Bronchial epithelial cell (primary cell): ENCODE results near the gene RAPGEF3. TPM values are rescaled to one million over a fixed set of nuclear protein-coding genes. Genes with fewer than 3 reads are reported as not detected.

Experiments
- DNase-seq: peaks from one replicate; pipeline ENCODE4 v3.0.0-alpha.2; 2010; ENCODE audit warnings: low read depth
- FAIRE-seq: peaks from 2 replicates; lab custom pipeline; 2011; peaks lifted over from hg19 to GRCh38; lab: Jason Lieb, UNC
- H3K27me3 ChIP-seq: 2 replicates; pipeline ENCODE4 v1.5.1; 2011; ENCODE audit warnings: low read length; ENCODE audit not compliant: control insufficient read depth, insufficient read depth
- H3K36me3 ChIP-seq: 2 replicates; pipeline ENCODE4 v1.5.1; 2011; ENCODE audit warnings: low read length; ENCODE audit not compliant: control insufficient read depth, insufficient read depth
- H3K4me3 ChIP-seq: 2 replicates; pipeline ENCODE4 v1.5.1; 2011; ENCODE audit warnings: mild to moderate bottlenecking, low read depth, low read length, control low read depth
- total RNA-seq: library from RNA; depleted of rRNA; stranded (reverse); fragments of >200 nt; gene quantifications from 2 replicates; pipeline ENCODE4 v1.2.1, GENCODE V29; 2014
- TF ChIP-seq, protein P1 (sequence below): IDR thresholded peaks from 2 replicates; pipeline ENCODE4 v1.5.1; 2011; ENCODE audit warnings: mild to moderate bottlenecking, moderate library complexity, low read length, control low read depth, inconsistent platforms; ENCODE audit not compliant: insufficient read depth, severe bottlenecking

RAPGEF3 gene
- total RNA-seq, 1 donor from 2014 or later = 3.9 TPM

DNA sequence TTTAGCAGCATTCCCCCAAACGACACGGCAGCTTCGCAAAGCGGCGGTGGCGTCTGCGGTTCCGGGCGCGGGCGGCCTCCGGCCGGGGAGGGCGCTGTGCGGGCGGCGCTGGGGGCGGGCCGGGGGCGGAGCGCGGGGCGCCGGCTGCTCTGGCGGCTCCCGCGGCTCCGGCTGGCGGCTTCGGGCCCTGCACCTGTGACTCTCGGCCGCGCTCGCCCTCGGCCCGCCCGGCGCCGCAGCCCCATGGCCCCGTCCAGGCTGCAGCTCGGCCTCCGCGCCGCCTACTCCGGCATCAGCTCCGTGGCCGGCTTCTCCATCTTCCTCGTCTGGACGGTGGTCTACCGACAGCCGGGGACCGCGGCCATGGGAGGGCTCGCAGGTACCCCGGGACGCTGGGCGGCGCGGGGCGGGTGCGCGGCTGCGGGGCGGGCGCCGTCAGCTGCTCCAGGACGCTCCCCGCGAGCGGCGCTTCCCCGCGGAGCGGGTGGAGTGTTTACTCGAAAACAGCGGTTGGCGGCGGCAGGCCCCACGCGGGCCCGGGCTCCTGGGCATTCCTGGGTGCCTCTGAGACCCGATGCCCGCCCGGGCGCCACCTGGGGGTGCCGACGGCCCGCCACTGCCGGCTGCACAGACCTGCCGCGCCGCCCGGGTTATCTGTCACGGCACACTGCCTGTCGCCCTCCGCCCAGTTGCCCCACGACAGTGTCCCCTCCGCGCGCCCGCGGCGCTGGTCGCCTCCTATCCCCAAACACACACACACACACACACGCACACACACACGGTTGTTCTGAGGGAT is 14.6 kb upstream of the RAPGEF3 start, which contains the start of gene SLC48A1:
TSS of gene SLC48A1 (plus strand) at position 177 of the 796 bp plus-strand sequence. CDS start at position 244, 67 bp downstream.
- H3K27me3 ChIP-seq = no peaks in the 10 kb centered on the region
- TF ChIP-seq, protein P1, sequence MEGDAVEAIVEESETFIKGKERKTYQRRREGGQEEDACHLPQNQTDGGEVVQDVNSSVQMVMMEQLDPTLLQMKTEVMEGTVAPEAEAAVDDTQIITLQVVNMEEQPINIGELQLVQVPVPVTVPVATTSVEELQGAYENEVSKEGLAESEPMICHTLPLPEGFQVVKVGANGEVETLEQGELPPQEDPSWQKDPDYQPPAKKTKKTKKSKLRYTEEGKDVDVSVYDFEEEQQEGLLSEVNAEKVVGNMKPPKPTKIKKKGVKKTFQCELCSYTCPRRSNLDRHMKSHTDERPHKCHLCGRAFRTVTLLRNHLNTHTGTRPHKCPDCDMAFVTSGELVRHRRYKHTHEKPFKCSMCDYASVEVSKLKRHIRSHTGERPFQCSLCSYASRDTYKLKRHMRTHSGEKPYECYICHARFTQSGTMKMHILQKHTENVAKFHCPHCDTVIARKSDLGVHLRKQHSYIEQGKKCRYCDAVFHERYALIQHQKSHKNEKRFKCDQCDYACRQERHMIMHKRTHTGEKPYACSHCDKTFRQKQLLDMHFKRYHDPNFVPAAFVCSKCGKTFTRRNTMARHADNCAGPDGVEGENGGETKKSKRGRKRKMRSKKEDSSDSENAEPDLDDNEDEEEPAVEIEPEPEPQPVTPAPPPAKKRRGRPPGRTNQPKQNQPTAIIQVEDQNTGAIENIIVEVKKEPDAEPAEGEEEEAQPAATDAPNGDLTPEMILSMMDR = peak; percentile 43
- H3K36me3 ChIP-seq = no peaks in the 10 kb centered on the region
- no peak for DNase-seq
- peak within 1 kb of the TSS; percentile 55 for H3K4me3 ChIP-seq
- FAIRE-seq = no peak

DNA sequence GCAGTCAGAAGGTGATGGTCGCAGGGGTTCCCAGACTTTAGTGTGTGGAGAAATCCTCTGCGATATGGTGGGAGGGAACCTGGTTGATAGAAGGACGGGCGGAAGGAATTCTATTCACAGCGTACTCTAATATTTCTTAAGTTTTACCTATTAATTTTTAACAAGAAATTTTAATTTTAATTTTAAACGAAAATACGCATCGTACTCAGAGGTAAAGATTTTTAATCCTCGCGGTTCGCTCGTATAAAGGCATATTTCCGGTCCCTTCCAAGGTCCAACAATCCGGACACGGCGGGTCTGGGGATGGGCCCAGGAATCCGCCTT is 14.0 kb upstream of the RAPGEF3 start:
- DNase-seq (no peak), FAIRE-seq (no peak)
- Histone ChIP-seq H3K4me3 (peak overlapping the region; percentile 39), H3K27me3 (no peaks in the 10 kb centered on the region), H3K36me3 (no peaks in the 10 kb centered on the region)
- TF ChIP-seq, protein P1 = no peak

DNA sequence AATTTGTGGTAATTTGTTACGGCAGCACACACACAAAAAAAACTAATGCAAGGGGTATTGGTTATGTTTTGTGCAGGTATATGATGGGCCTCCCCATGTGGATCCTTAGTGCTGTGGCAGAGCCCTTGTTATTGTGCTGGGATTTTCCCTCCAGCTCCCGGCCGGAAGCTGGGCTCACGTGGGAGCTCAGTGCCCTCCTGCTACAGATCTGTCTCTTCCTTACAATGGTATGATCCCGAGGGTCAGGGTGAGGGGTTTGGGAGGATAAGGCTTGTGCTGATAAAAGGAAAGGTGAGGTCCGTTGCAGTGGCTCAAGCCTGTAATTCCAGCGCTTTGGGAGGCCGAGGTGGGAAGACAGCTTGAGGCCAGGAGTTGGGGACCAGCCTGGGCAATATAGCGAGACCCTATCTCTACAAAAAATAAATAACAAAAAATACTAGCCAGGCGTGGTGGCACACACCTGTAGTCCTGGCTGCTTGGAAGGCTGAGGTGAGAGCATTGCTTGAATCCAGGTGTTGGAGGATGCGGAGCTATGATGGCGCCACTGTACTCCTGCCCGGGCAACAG is 13.5 kb upstream of the RAPGEF3 start:
- TF ChIP-seq, protein P1 = no peak
- H3K4me3 ChIP-seq = no peak overlapping the region
- no peak for DNase-seq
- no peaks in the 10 kb centered on the region for H3K36me3 ChIP-seq
- no peak for FAIRE-seq
- no peaks in the 10 kb centered on the region for H3K27me3 ChIP-seq

DNA sequence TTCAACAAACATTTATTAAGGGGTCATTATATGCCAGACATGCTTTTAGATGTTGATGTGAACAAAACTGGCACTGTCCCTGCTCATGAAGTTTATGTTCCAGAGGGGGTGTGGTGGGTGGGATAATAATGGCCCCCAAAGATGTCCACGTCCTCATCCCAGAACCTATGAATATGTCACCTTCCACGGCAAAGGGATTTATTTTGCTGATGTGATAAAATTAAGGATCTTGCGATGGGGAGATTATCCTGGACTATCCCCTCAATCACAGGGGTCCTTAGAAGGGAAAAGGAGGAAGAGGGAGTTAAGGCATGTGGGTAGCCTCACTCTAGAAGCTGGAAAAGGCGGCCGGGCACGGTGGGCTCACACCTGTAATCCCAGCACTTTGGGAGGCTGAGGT is 12.6 kb upstream of the RAPGEF3 start:
- FAIRE-seq = no peak
- TF ChIP-seq, protein P1 = no peak
- H3K4me3 ChIP-seq = no peak overlapping the region

DNA sequence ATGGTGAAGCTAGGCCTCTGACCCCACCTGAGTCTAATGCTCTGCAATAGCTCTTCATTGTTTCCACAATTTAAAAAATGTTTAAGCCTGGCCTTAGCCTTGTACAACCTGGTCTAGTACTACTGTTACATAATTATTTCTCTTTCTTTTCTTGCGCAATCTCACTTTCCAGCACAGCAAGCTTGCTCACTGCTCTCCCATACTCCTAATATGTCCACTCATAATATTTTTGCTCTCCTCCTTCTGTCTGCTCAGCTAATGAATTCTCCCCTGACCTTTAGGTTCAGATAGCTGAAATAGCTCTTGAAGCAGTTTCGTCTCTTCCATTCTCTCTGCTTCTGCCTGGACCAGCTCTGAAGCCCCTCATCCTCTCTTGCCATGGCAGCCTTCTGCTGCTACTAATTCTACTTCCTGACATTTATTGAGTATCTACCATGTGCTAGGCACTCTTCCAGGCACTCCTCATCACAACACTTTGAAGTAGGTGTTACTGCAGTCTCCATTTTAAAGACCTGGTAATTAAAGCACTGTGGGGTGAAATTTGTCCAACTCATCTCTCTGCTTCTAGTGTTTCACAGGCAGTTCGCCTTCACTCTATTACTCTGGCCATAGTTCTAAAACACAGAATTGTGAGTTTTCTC is 11.5 kb upstream of the RAPGEF3 start:
- FAIRE-seq (no peak), DNase-seq (peak; percentile 61)
- TF ChIP-seq, protein P1 = no peak
- Histone ChIP-seq H3K4me3 (no peak overlapping the region), H3K27me3 (no peaks in the 10 kb centered on the region), H3K36me3 (no peaks in the 10 kb centered on the region)

More for the DNA sequence above, 12.6 kb upstream of the RAPGEF3 start:
- DNase-seq = no peak
- no peaks in the 10 kb centered on the region for H3K27me3 ChIP-seq
- H3K36me3 ChIP-seq = no peaks in the 10 kb centered on the region
